22Rv1 (cell line): ENCODE measurements around the gene SNX25.

Experiments
- H3K27ac ChIP-seq: fragments of 450-650 bp; 2 replicates; pipeline ENCODE4 v1.5.1; 2017
- CTCF ChIP-seq: fragments of 450-650 bp; IDR thresholded peaks from 2 replicates; pipeline ENCODE4 v1.5.1; 2017; ENCODE audit warnings: mild to moderate bottlenecking
- ZFX ChIP-seq: fragments of 450-650 bp; IDR thresholded peaks from 2 replicates; pipeline ENCODE4 v1.6.1; 2017; ENCODE audit warnings: antibody characterized with exemption, borderline replicate concordance

The SNX25 gene

GRCh38 chr4:185379326-185380295 lies 170.2 kb downstream of the SNX25 start:
- TF ChIP-seq ZFX (no peak), CTCF (no peak)
- H3K27ac ChIP-seq: no peak overlapping the region

- TF ChIP-seq ZFX (no peak), CTCF (no peak)
- no peak overlapping the region for H3K27ac ChIP-seq
Measured at GRCh38 chr4:185380320-185380719, 170.9 kb downstream of the SNX25 start.

GRCh38 chr4:185381288-185382196 lies 172.1 kb downstream of the SNX25 start:
- no peak for TF ChIP-seq ZFX
- TF ChIP-seq CTCF: no peak
- no peak overlapping the region for H3K27ac ChIP-seq

GRCh38 chr4:185382754-185383153 lies 173.4 kb downstream of the SNX25 start:
- TF ChIP-seq CTCF (no peak), ZFX (no peak)
- H3K27ac ChIP-seq: peak overlapping the region; percentile 72; the same call in 1 of the 2 replicates

GRCh38 chr4:185383451-185383850 lies 174.1 kb downstream of the SNX25 start:
- peak overlapping the region; percentile 72 for H3K27ac ChIP-seq
- no peak for TF ChIP-seq ZFX
- TF ChIP-seq CTCF: no peak

- peak overlapping the region; percentile 72 for H3K27ac ChIP-seq
- TF ChIP-seq ZFX (no peak), CTCF (no peak)
Measured at GRCh38 chr4:185384061-185384460, 174.7 kb downstream of the SNX25 start.
